ENCODE data around the gene NOC4L. TPM values are rescaled to one million over a fixed set of nuclear protein-coding genes. Genes with fewer than 3 reads are reported as not detected.

The NOC4L gene
- total RNA-seq (2014; rRNA removed; shearing (Covaris generic)), result 25.0 and 31.0 TPM in 2 replicates
- total RNA-seq (2022), result 43.7 and 47.6 TPM in 2 replicates
- Bru-seq, nascent RNA, result percentile 57 among the genes with signal in this experiment
- percentile 64 among the genes with signal in this experiment for BruChase-seq, experiment 1, labeled RNA remaining after a 6-hour chase
- BruChase-seq, experiment 2, labeled RNA remaining after a 2-hour chase, result percentile 62 among the genes with signal in this experiment
- long read RNA-seq, transcript NOC4L-201 (15 exons, 1,632 nt), result major isoform, 90 of 109 reads
- long read RNA-seq, partial matches to known transcripts, result 3 of 109 reads
- long read RNA-seq, other reads (novel, unspliced or antisense), result 16 of 109 reads

- BruUV-seq (replicated peaks), result no TSS peak
- H3K4me3 ChIP-seq (ENCODE audit: low read depth, low read length, poor library complexity, severe bottlenecking), result peak within 1 kb of the TSS; percentile 89
- H3K36me3 ChIP-seq (ENCODE audit: insufficient read depth, low read length), result peaks cover 70% of the 10 kb centered on the region
- TF ChIP-seq CTCF (conservative IDR thresholded peaks at IDR 0.05; ENCODE audit: low read length), result no peak
- no peak for TF ChIP-seq EZH2phosphoT487 (IDR thresholded peaks at IDR 0.05; ENCODE audit: borderline replicate concordance, low read depth, low read length)
- no peaks in the 10 kb centered on the region; the same call in 1 of the 2 replicates for H4K20me1 ChIP-seq (ENCODE audit: insufficient read depth, low read length)
- peaks cover 19% of the 10 kb centered on the region for H3K4me1 ChIP-seq (ENCODE audit: insufficient read depth, low read length, poor library complexity, severe bottlenecking)
- H3K9me3 ChIP-seq (ENCODE audit: low read length), result no peaks in the 10 kb centered on the region
- H2AFZ ChIP-seq (ENCODE audit: low read length), result no peak within 1 kb of the TSS
- intact Hi-C loops (cut with micrococcal nuclease; ENCODE audit: unreplicated experiment), result loop anchor here (5.0 kb wide), 1 partner anchor 57 kb away; no protein-coding TSS in a partner anchor
- H3K9me2 ChIP-seq (ENCODE audit: insufficient read depth, low read length), result no peaks in the 10 kb centered on the region
- POLR2A ChIA-PET, result no interaction called here
- DNase-seq (ENCODE audit: low spot score), result peak; percentile 96
- CTCF ChIA-PET (ENCODE audit: unreplicated experiment), result no interaction called here
- peak within 1 kb of the TSS; percentile 49 for H3K27ac ChIP-seq (ENCODE audit: low read depth, low read length, poor library complexity, severe bottlenecking)
- H3K79me2 ChIP-seq (ENCODE audit: insufficient read depth, low read depth, low read length), result peaks cover 44% of the 10 kb centered on the region
- H3K4me2 ChIP-seq (ENCODE audit: low read length), result peak within 1 kb of the TSS; percentile 90
Observed at GRCh38 chr12:132144115-132144809, at the start of gene NOC4L, which contains the start of gene DDX51. Gene NOC4L, plus strand, starts transcription at chr12:132144457. Its CDS starts 32 bp downstream, at chr12:132144489. Gene DDX51, minus strand, starts transcription at chr12:132144319. Its CDS starts 23 bp downstream, at chr12:132144296.

DNA sequence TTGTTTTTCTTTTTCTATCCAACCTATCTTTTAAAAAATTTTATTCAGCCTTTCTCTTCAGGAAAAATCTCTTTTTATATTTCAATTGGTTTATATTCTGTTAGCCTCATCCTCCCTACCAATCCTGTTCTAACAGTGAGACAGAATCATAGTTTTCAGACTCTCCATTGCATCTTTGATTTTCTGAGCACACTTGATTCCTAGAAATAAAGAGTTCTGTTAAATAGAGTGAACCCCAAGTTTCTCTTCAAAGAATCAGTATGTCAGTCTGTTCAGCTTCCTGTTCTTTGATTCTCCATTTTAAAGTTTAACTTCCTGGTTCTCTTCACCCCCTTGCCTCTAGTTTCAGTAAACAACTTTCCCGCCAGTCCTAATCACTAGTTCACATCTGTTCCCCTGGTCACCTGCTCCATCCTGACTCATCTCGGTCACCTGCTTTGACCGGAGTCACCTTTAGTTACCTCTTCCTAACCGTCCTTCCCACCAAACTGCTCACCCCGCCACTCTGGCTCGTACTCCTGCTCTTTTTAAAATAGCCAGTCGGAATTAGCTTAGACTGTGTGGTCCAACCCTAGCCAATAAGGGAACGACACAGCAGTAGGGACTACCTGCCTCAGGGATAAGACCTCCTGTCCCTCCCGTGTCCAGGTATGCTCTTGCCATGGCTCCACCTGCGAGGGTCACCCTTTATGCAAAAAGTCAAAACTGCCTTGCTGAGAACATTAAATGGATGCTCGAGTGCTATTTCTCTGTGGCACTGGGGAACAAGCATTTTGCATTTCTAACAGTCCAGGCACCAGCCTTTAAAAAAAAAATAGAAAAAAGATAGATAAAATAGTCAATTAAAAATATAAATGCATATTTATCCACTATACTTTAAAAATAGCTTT is 48.5 kb upstream of the NOC4L start:
- Histone ChIP-seq H4K20me1 (ENCODE audit: insufficient read depth, low read length) (no peaks in the 10 kb centered on the region; the same call in 1 of the 2 replicates), H3K36me3 (ENCODE audit: insufficient read depth, low read length) (peaks cover 88% of the 10 kb centered on the region), H3K4me2 (ENCODE audit: low read length) (no peak overlapping the region), H3K4me1 (ENCODE audit: insufficient read depth, low read length, poor library complexity, severe bottlenecking) (no peaks in the 10 kb centered on the region), H2AFZ (ENCODE audit: low read length) (no peak overlapping the region), H3K79me2 (ENCODE audit: insufficient read depth, low read depth, low read length) (peaks cover 26% of the 10 kb centered on the region; the same call in 1 of the 2 replicates), H3K4me3 (ENCODE audit: low read depth, low read length, poor library complexity, severe bottlenecking) (no peak overlapping the region), H3K9me2 (ENCODE audit: insufficient read depth, low read length) (no peaks in the 10 kb centered on the region), H3K9me3 (ENCODE audit: low read length) (no peaks in the 10 kb centered on the region), H3K27ac (ENCODE audit: low read depth, low read length, poor library complexity, severe bottlenecking) (no peak overlapping the region)
- TF ChIP-seq CTCF (conservative IDR thresholded peaks at IDR 0.05; ENCODE audit: low read length), result no peak
- no peak for TF ChIP-seq EZH2phosphoT487 (IDR thresholded peaks at IDR 0.05; ENCODE audit: borderline replicate concordance, low read depth, low read length)
- no TSS peak for BruUV-seq (replicated peaks)
- POLR2A ChIA-PET, result no interaction called here
- no peak for DNase-seq (ENCODE audit: low spot score)
- intact Hi-C loops (cut with micrococcal nuclease; ENCODE audit: unreplicated experiment), result no loop called here
- CTCF ChIA-PET (ENCODE audit: unreplicated experiment), result no interaction called here
